Thyroid gland (tissue), 4 donors: ENCODE data around the gene MYH10. TPM values are rescaled to one million over a fixed set of nuclear protein-coding genes. Genes with fewer than 3 reads are reported as not detected.

Experiments
- DNase-seq, 2 donors: peaks; one replicate each; pipeline ENCODE4 v3.0.0-alpha.2; 2019
- H3K27ac ChIP-seq, 3 donors: fragments of 200-600 bp; sonication (generic); 1 replicate in 2 of 3; 2 replicates in 1 of 3; pipeline ENCODE4 v1.5.1; 2016 to 2019; ENCODE audit warnings: mild to moderate bottlenecking in 1 of 3, moderate library complexity in 1 of 3
- H3K27me3 ChIP-seq: fragments of 200-600 bp; sonication (generic); one replicate; pipeline ENCODE4 v1.5.1; 2019
- H3K36me3 ChIP-seq, 2 donors: fragments of 200-600 bp; sonication (generic); one replicate each; pipeline ENCODE4 v1.5.1; 2016 to 2019
- H3K4me1 ChIP-seq, 2 donors: fragments of 200-600 bp; sonication (generic); one replicate each; pipeline ENCODE4 v1.5.1; 2017 to 2019
- H3K4me3 ChIP-seq, 3 donors: fragments of 200-600 bp; sonication (generic); replicated peaks in 1 of 3; 1 replicate in 2 of 3; 2 replicates in 1 of 3; pipeline ENCODE4 v1.5.1; 2016; ENCODE audit warnings: mild to moderate bottlenecking in 1 of 3
- H3K9me3 ChIP-seq: fragments of 200-600 bp; sonication (generic); one replicate; pipeline ENCODE4 v1.5.1; 2017
- CTCF ChIP-seq, 6 experiments: fragments of 200-600 bp in 3 of 6; fragments of 450-650 bp in 3 of 6; sonication (generic) in 3 of 6; IDR thresholded peaks; one replicate each; pipeline ENCODE4 v1.5.1; 2016 to 2019; ENCODE audit warnings: antibody characterized with exemption in 6 of 6, mild to moderate bottlenecking in 2 of 6, inconsistent platforms in 1 of 6, moderate library complexity in 1 of 6
- POLR2A ChIP-seq, 2 donors: fragments of 450-650 bp; IDR thresholded peaks; one replicate each; pipeline ENCODE4 v1.6.1; 2017; ENCODE audit warnings: antibody characterized with exemption in 2 of 2, mild to moderate bottlenecking in 2 of 2, moderate library complexity in 1 of 2
- WGBS, 2 donors: methylation state at CpG; one replicate each; pipeline ENCODE4 v1.1.5; 2017; 5-methylcytosine and 5-hydroxymethylcytosine counted together
- intact Hi-C: fragments of 100-400 bp; cut with DNase I; formaldehyde crosslinking; loops from one replicate; pipeline ENCODE4 v1.15.1; 2023
- total RNA-seq, 4 donors: library from RNA; depleted of rRNA; stranded (reverse); fragments of >200 nt; gene quantifications; one replicate each; pipeline ENCODE4 v1.2.3, GENCODE V29; 2016

The MYH10 gene
- total RNA-seq, 4 donors from 2014 or later, result 40.8 to 72.2 (median 44.2) TPM

GRCh38 chr17:8502126-8502525 lies 128.4 kb downstream of the MYH10 start:
- Histone ChIP-seq H3K27ac (no peak overlapping the region), H3K4me1 (no peaks in the 10 kb centered on the region), H3K36me3 (peaks cover 14 to 22% of the 10 kb centered on the region in 2 donors), H3K4me3 (no peak overlapping the region), H3K27me3 (no peaks in the 10 kb centered on the region), H3K9me3 (no peaks in the 10 kb centered on the region)
- 84% methylated on average over 6 of the region's 6 CpGs for WGBS, 2 donors
- intact Hi-C loops, result no loop called here
- TF ChIP-seq CTCF (IDR thresholded peaks at IDR 0.05), result no peak
- no peak for TF ChIP-seq POLR2A (IDR thresholded peaks at IDR 0.05)
- DNase-seq, result no peak

DNA sequence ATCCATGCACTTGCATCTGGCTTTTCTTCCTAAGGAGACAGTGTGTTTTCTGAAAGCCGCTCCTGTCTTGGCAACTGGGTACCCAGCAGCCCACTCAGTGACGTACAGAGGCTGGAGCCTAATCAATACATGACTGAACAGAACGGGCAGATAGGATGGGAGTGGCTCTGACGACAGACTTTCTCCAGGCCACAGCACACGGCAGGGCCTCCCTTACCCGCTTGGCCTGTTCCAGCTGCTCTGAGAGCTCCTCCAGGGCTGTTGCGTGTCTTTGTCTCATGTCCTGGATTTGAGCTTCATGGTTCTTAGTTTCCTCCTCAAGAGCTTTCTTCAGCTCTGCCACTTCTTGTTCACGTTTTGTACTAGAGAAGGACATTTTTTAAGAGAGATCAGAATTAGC lies 129.9 kb downstream of the MYH10 start:
- DNase-seq, result no peak
- 79 to 84% methylated on average over 8 of the region's 8 CpGs for WGBS, 2 donors
- intact Hi-C loops, result no loop called here
- Histone ChIP-seq H3K9me3 (no peaks in the 10 kb centered on the region), H3K4me1 (no peaks in the 10 kb centered on the region), H3K4me3 (no peak overlapping the region), H3K27me3 (no peaks in the 10 kb centered on the region), H3K27ac (no peak overlapping the region), H3K36me3 (peaks cover 14 to 18% of the 10 kb centered on the region in 2 donors)
- no peak for TF ChIP-seq POLR2A (IDR thresholded peaks at IDR 0.05)
- no peak for TF ChIP-seq CTCF (IDR thresholded peaks at IDR 0.05)

GRCh38 chr17:8499614-8500013 lies 130.9 kb downstream of the MYH10 start:
- no peaks in the 10 kb centered on the region for H3K4me1 ChIP-seq
- H3K9me3 ChIP-seq, result no peaks in the 10 kb centered on the region
- no peak overlapping the region for H3K4me3 ChIP-seq
- H3K27ac ChIP-seq, result no peak overlapping the region
- no peaks in the 10 kb centered on the region for H3K27me3 ChIP-seq
- WGBS, 2 donors, result 84 to 92% methylated on average over 5 of the region's 5 CpGs
- intact Hi-C loops, result no loop called here
- no peak for TF ChIP-seq POLR2A (IDR thresholded peaks at IDR 0.05)
- no peak for TF ChIP-seq CTCF (IDR thresholded peaks at IDR 0.05)
- DNase-seq, result no peak
- peaks cover 14 to 18% of the 10 kb centered on the region in 2 donors for H3K36me3 ChIP-seq

- H3K36me3 ChIP-seq, result peaks cover 14 to 18% of the 10 kb centered on the region in 2 donors
- WGBS, 2 donors, result 94 to 97% methylated on average over 9 of the region's 9 CpGs
- H3K9me3 ChIP-seq, result no peaks in the 10 kb centered on the region
- intact Hi-C loops, result no loop called here
- no peak overlapping the region for H3K27ac ChIP-seq
- H3K4me1 ChIP-seq, result no peaks in the 10 kb centered on the region
- no peak for DNase-seq
- H3K27me3 ChIP-seq, result no peaks in the 10 kb centered on the region
- no peak overlapping the region for H3K4me3 ChIP-seq
- TF ChIP-seq CTCF (IDR thresholded peaks at IDR 0.05) (no peak), POLR2A (IDR thresholded peaks at IDR 0.05) (no peak)
These were observed 131.4 kb downstream of the MYH10 start for GRCh38 chr17:8499171-8499570.

DNA sequence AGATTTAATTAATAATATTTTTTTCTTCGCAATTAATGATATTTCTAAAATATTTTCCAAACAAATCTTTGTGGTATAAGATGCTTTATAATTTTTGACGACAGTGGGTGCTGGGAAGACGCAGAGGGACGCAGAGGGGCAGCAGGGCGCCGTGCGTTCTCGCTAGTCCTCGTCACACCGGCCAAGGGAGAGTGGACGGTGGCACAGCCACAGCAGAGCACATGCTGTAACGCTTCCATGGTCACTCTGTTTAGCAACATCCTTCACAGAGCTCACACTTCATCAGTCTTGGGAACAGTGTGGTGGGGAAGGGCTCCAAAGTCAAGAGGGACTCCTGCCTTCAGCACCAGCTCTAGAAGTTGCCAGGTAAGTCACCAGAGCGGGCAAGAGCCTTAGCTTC lies 134.4 kb downstream of the MYH10 start:
- peaks cover 26 to 27% of the 10 kb centered on the region in 2 donors for H3K36me3 ChIP-seq
- WGBS, 2 donors, result 88% methylated on average over 13 of the region's 13 CpGs
- H3K4me3 ChIP-seq, result no peak overlapping the region
- H3K27me3 ChIP-seq, result no peaks in the 10 kb centered on the region
- intact Hi-C loops, result no loop called here
- no peaks in the 10 kb centered on the region for H3K4me1 ChIP-seq
- no peak overlapping the region for H3K27ac ChIP-seq
- no peak for DNase-seq
- H3K9me3 ChIP-seq, result no peaks in the 10 kb centered on the region
- no peak for TF ChIP-seq POLR2A (IDR thresholded peaks at IDR 0.05)
- no peak for TF ChIP-seq CTCF (IDR thresholded peaks at IDR 0.05)
